Fibroblast of the conjunctiva (primary cell): Measurements from ENCODE around the gene PPP1CB.
"Not testable (repeated sequence)": the region's sequence is repeated elsewhere in the genome, so short reads cannot be mapped to it uniquely, and the experiment has no call there.

Experiments
- DNase-seq: peaks from one replicate; pipeline ENCODE4 v3.0.0-alpha.2; 2010; ENCODE audit warnings: low read depth

Gene PPP1CB

DNA sequence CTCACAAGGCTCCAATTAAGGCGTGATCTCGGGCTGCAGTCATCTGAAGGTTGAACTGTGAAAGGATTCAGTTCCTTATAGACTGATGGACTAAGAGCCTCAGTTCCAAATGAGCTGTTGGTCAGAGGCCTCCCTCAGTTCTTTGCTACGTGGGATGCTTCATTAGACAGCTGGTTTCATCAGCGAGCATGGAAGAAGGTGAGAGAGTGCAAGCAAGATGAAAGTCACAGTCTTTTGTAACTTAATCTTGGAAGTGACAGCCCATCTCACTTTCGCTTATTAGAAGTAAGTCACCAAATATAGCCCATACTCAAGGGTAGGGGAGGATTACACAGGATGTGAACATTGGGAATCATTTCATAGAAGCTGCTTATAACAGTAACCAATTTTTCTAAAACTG, 26.8 kb downstream of the PPP1CB start:
- DNase-seq, result no peak

GRCh38 chr2:28779001-28779400, 27.4 kb downstream of the PPP1CB start:
- DNase-seq, result no peak

- no peak for DNase-seq
Measured at GRCh38 chr2:28780496-28780895, 28.9 kb downstream of the PPP1CB start.

DNA sequence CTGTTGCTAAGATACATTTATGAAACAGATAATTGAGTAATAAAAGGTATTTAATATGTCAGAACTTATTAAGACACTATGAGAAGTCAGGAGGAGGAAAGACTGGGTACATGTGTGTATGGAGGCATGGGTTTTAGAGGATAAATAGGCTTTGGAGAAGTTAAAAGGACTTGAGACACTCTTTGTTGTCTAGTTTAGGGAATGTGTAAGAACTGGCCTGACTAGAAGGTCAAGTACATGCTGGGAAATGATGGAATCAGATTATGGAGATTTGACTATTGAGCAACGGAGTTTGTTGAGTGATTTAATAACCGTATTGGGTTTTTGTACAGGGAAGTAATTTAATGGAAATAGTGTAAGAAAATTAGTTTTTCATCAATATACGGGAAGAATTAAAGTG, 30.8 kb downstream of the PPP1CB start:
- DNase-seq, result no peak

DNA sequence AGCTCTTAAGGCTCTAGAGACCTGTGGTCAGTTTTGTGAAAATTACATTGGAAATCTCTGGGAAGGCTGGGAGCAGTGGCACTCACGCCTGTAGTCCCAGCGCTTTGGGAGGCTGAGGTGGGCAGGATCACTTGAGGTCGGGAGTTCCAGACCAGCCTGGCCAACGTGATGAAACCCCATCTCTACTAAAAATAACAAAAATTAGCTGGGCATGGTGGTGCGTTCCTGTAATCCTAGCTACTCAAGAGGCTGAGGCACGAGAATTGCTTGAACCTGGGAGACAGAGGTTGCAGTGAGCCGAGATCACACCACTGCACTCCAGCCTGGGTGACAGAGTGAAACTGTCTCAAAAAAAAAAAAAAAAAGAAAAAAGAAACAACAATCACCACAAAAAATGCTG, 32.9 kb downstream of the PPP1CB start:
- DNase-seq, result not testable (repeated sequence)

- DNase-seq, result no peak
Measured at GRCh38 chr2:28796620-28797019, 45.0 kb downstream of the PPP1CB start.

DNA sequence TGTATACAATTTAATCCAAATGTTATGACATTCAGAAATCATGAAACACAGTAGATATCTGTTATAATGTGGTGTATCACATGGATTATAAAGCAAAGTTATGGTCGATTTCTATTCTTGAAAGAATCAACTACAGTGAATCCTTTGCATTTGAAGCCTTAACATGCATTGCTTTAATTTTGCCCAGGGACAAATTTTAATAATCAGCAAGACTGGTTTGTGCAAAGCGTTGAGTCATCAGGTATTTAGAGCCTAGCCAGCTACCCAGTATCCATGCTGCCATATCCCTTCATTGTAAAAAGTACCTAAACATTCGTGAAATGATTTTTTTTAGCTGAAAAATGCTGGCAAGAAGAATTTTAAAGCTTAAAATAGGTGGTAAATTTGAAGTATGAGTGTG, 50.1 kb downstream of the PPP1CB start:
- DNase-seq, result no peak

DNA sequence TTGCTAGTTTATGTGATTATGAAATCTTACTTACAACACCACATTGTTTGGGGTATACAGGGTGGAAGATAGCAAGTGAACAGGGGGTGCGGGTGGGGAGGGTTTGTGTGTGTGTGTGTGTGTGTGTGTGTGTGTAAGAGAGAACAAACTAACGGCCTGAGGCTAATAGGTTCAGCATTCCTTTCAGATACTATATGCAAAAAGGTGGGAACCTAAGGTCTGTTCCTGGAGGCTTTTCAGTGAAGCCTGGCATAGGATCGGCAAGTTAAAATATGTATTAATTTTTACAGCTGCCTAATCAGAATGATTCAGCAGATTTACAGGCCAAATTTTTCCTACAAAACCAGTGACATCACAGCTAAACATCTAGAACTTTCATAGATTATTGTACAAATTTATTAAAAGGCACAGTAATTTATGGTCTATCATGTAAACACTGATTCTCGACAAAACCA, 51.4 kb downstream of the PPP1CB start:
- DNase-seq, result no peak

DNA sequence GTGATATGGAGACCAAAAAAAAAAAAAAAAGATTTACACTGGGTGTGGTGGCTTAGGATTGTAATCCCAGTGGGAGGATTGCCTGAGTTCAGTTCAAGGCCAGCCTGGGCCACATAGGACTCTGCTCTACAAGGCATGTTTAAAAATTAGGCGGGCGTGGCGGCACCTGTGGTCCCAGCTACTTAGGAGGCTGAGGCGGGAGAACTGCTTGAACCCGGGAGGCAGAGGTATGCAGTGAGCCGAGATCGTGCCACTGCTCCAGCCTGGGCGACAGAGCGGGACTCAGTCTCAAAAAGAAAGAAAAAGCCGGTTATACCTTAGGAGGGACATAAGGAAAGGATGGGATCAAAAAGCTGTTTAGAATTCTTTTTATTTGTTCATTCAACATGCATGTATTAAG, 58.3 kb downstream of the PPP1CB start:
- no peak for DNase-seq

GRCh38 chr2:28810384-28811285, 59.0 kb downstream of the PPP1CB start, which contains the start of gene SPDYA:
Gene SPDYA (plus strand): TSS chr2:28810834. CDS start chr2:28816015, 5,181 bp downstream.
- peak; percentile 22 for DNase-seq

DNA sequence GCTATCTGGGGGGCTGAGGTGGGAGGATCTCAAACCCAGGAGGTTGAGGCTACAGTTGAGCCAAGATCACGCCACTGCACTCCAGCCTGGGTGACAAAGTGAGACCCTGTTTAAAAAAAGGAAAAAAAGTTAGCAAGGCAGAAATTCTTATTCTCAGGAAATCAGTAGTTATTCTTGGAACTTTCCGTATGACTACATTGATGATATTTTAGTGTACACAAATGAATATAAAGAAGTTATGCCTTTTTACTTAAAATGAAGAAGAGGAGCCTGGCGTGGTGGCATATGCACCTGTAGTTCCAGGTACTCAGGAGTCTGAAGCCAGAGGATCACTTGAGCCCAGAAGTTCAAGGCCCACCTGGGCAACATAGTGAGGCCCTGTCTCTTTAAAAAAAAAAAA, 66.4 kb downstream of the PPP1CB start:
- DNase-seq, result no peak

DNA sequence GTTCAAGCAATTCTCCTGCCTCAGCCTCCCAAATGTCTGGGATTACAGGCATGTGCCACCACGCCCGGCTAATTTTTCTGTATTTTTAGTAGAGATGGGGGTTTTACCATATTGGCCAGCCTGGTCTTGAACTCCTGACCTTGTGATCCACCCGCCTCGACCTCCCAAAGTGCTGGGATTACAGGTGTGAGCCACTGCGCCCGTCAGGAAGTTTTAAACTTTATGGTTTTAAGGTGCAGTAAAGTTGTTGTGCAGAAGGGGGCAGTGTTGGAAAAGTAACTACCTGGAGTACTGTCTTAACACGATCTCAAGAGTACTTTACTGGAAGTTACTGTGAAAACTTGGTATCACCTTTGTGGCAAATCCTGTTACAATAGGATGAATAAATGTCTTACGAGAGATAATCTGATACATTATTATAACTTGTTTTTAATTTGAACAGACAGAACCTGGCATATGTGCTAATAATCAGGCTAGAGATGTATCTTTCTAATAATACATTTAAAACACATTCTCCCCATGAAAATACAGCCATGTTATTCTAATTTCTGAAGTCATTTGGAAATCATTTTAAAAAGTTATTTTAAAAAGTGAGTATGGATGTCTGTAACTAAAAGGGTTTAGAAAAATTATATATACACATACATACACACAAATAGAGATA, 69.8 kb downstream of the PPP1CB start:
- peak; percentile 46 for DNase-seq

GRCh38 chr2:28822036-28822435, 70.4 kb downstream of the PPP1CB start:
- no peak for DNase-seq

- no peak for DNase-seq
Measured at GRCh38 chr2:28824207-28824606, 72.6 kb downstream of the PPP1CB start.

- DNase-seq, result no peak
Measured at GRCh38 chr2:28824870-28825269, 73.2 kb downstream of the PPP1CB start.

GRCh38 chr2:28828382-28828781, 76.8 kb downstream of the PPP1CB start:
- DNase-seq, result no peak

GRCh38 chr2:28833740-28834470, 82.3 kb downstream of the PPP1CB start:
- DNase-seq, result no peak

DNA sequence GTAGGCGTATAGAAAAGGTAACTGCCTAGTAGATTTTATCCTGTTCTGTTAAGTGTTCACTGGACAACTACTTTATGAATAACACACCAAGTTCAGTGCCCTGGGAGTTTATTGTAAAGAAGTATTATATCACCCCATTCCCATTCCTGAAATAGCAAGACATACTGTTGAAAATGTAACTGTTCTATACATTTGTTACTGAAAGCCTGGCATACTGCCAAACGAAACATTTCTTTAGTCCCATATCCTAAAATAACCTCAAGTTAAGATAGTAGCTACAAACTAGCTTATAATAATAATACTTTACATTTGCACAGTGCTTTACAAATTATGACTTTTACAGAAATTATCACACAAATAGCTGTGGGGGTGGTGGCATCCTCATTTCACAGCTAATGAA, 84.2 kb downstream of the PPP1CB start:
- no peak for DNase-seq

DNA sequence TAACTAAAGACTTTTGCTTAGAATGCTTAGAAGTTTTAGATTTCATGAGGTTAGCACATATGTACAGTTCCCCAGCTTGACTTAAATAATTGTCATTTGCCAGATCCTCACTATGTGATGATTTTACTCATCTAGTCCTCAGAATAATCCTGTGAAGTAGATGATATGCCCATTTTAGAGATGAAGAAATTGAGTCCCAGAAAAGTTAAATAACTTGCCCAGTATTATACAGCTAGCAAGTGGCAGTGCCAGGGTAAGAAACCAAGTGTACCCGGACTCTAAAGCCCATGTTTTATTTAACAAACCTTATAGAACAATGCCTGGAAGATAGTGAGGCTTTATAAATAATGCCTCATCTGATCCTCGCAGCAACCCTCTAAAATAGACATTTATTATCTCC, 87.3 kb downstream of the PPP1CB start:
- no peak for DNase-seq

DNA sequence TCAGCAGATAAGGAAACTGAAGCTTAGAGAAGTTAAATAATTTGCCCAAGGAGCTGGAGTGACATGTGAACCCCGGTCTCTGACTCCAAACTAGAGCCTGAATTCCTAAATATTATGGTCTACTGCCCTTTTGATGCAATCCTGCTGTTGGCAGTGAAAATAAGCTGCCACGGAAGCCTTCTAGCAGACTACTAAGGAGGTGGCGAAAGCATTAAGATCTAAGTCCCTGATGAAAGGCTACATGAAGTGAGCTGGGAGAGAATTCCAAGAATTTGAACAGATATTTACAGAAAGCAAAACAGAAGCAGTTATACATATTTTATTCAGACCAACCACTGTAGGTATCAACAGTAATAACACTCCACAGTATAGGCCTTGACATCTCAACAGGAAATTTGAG, 90.4 kb downstream of the PPP1CB start:
- DNase-seq, result no peak
